WTC11 (cell line): Measurements from ENCODE around the gene BANF2.

Source experiments
- CBFB ChIP-seq: sonication (generic); formaldehyde crosslinking; IDR thresholded peaks from 2 replicates; pipeline ENCODE4 v1.8.1; 2022; ENCODE audit warnings: mild to moderate bottlenecking, low read depth, missing genetic modification reagents
- CREB1 ChIP-seq: sonication (generic); formaldehyde crosslinking; IDR thresholded peaks from 2 replicates; pipeline ENCODE4 v1.8.0; 2023; ENCODE audit warnings: mild to moderate bottlenecking, missing genetic modification reagents
- CTCF ChIP-seq: fragments of 200-600 bp; IDR thresholded peaks from 2 replicates; pipeline ENCODE4 v1.8.0; 2022; ENCODE audit warnings: antibody characterized with exemption
- KAT7 ChIP-seq: sonication (generic); formaldehyde crosslinking; IDR thresholded peaks from 2 replicates; pipeline ENCODE4 v1.8.1; 2023; ENCODE audit warnings: missing genetic modification reagents, mild to moderate bottlenecking, borderline replicate concordance
- MLX ChIP-seq: sonication (generic); formaldehyde crosslinking; IDR thresholded peaks from 2 replicates; pipeline ENCODE4 v1.8.1; 2023; ENCODE audit warnings: mild to moderate bottlenecking, missing genetic modification reagents, moderate library complexity
- MXD4 ChIP-seq: fragments of 250-450 bp; sonication (Bioruptor Pico); IDR thresholded peaks from 2 replicates; pipeline ENCODE4 v1.8.0; 2021; ENCODE audit warnings: mild to moderate bottlenecking, moderate library complexity, borderline replicate concordance
- NR2C2 ChIP-seq: sonication (generic); formaldehyde crosslinking; IDR thresholded peaks from 2 replicates; pipeline ENCODE4 v1.8.0; 2022; ENCODE audit warnings: mild to moderate bottlenecking, missing genetic modification reagents
- TCF7 ChIP-seq: sonication (generic); formaldehyde crosslinking; IDR thresholded peaks from 2 replicates; pipeline ENCODE4 v1.8.0; 2022; ENCODE audit warnings: mild to moderate bottlenecking, low read depth, missing genetic modification reagents, moderate library complexity
- USF1 ChIP-seq: sonication (generic); formaldehyde crosslinking; IDR thresholded peaks from 2 replicates; pipeline ENCODE4 v1.8.0; 2022; ENCODE audit warnings: mild to moderate bottlenecking, missing genetic modification reagents

GRCh38 chr20:17711267-17711627 is 11.5 kb downstream of the BANF2 start:
- no peak for TF ChIP-seq CBFB (CRISPR knock-in tag)
- no peak for TF ChIP-seq MLX (CRISPR knock-in tag)
- TF ChIP-seq CTCF = no peak
- TF ChIP-seq USF1 (CRISPR knock-in tag) = no peak
- no peak for TF ChIP-seq CREB1 (CRISPR knock-in tag)
- TF ChIP-seq MXD4 (CRISPR knock-in tag) = no peak
- no peak for TF ChIP-seq KAT7 (CRISPR knock-in tag)
- TF ChIP-seq NR2C2 = no peak
- TF ChIP-seq TCF7 = no peak
